ES-I3 (cell line): ENCODE results near the gene ADAMTS19.

Experiments used
- H3K36me3 ChIP-seq: 2 replicates; pipeline ENCODE4 v1.6.1; 2013; ENCODE audit warnings: mild to moderate bottlenecking, low read length, control low read depth, moderate library complexity; ENCODE audit not compliant: insufficient read depth
- H3K4me1 ChIP-seq: 2 replicates; pipeline ENCODE4 v1.6.1; 2013; ENCODE audit warnings: mild to moderate bottlenecking, control low read depth, low read length; ENCODE audit not compliant: insufficient read depth
- H3K9ac ChIP-seq: 2 replicates; pipeline ENCODE4 v1.6.1; 2013; ENCODE audit warnings: low read depth, mild to moderate bottlenecking, low read length, moderate library complexity
- H3K9me3 ChIP-seq: 2 replicates; pipeline ENCODE4 v1.6.1; 2013; ENCODE audit warnings: mild to moderate bottlenecking, low read length, moderate library complexity; ENCODE audit not compliant: control insufficient read depth, insufficient read depth

Gene ADAMTS19

GRCh38 chr5:129652349-129653056 is 192.4 kb downstream of the ADAMTS19 start:
- no peaks in the 10 kb centered on the region; the same call in 1 of the 2 replicates for H3K36me3 ChIP-seq
- H3K9ac ChIP-seq = no peak overlapping the region
- H3K9me3 ChIP-seq = no peaks in the 10 kb centered on the region
- H3K4me1 ChIP-seq = peaks cover 5% of the 10 kb centered on the region; the same call in 1 of the 2 replicates

DNA sequence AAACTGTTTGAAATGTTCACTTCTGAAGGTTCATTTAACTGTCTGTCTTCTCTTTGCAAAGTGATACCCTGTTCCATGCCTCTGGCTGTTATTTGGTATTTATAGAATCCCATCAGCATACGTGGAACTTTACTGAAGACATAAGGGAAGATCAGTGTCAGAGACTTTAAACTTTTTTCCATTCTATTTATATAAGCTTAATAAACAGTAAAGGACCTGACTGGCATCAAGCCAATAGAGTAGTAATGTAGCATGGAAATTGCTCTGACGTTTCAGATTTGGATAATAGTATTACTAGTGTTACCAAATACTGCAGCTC is 192.9 kb downstream of the ADAMTS19 start:
- Histone ChIP-seq H3K36me3 (no peaks in the 10 kb centered on the region; the same call in 1 of the 2 replicates), H3K9me3 (no peaks in the 10 kb centered on the region), H3K4me1 (peaks cover 5% of the 10 kb centered on the region; the same call in 1 of the 2 replicates), H3K9ac (no peak overlapping the region)

DNA sequence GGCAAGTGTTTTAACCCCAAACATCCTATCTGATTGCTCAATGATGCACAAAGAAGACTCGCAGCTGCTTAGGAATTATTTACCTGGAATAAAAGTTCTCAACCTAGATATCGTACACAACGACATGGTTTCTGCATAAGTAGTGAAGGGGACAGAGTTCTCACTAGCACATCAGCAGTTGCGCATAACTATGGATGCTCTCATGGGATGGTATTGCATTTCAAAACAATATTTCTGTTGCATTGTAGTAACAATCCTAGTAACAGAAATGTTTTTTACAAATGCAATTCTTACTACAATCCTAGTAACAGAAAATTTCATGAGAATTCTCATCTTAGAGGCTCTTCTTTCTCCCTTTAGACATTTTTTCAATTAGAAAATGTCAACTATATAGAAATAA is 193.3 kb downstream of the ADAMTS19 start:
- Histone ChIP-seq H3K4me1 (peaks cover 5% of the 10 kb centered on the region; the same call in 1 of the 2 replicates), H3K9me3 (no peaks in the 10 kb centered on the region), H3K36me3 (no peaks in the 10 kb centered on the region; the same call in 1 of the 2 replicates), H3K9ac (no peak overlapping the region)

DNA sequence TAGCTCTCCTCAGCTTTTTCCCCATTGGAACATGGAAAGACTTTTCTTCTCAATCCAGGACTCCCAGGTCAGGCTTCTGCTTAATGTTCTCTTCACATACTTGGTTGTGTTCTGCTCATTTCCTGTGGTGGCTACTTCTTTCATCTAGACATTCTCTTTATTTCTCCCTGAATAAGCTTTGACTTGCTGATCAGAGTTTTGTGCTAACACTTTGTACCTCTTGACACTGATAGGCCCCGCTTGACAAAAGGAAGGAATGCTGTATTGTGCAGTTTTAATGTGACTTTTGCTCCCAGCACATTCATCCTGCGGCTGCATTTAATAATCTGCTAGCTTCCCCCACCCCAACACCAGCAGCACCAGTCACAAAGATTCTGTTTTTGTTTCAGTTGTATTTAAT is 196.9 kb downstream of the ADAMTS19 start:
- Histone ChIP-seq H3K36me3 (no peaks in the 10 kb centered on the region), H3K9me3 (no peaks in the 10 kb centered on the region), H3K4me1 (peaks cover 5% of the 10 kb centered on the region; the same call in 1 of the 2 replicates), H3K9ac (no peak overlapping the region)

GRCh38 chr5:129658801-129659200 is 198.7 kb downstream of the ADAMTS19 start:
- Histone ChIP-seq H3K4me1 (peaks cover 5% of the 10 kb centered on the region; the same call in 1 of the 2 replicates), H3K9me3 (no peaks in the 10 kb centered on the region)

GRCh38 chr5:129661366-129662035 is 201.4 kb downstream of the ADAMTS19 start:
- Histone ChIP-seq H3K4me1 (peaks cover 3% of the 10 kb centered on the region; the same call in 1 of the 2 replicates), H3K9me3 (no peaks in the 10 kb centered on the region), H3K9ac (no peak overlapping the region), H3K36me3 (no peaks in the 10 kb centered on the region)

More at GRCh38 chr5:129658801-129659200, 198.7 kb downstream of the ADAMTS19 start:
- Histone ChIP-seq H3K9ac (no peak overlapping the region), H3K36me3 (no peaks in the 10 kb centered on the region)

GRCh38 chr5:129664336-129664937 is 204.3 kb downstream of the ADAMTS19 start:
- Histone ChIP-seq H3K36me3 (no peaks in the 10 kb centered on the region), H3K4me1 (no peaks in the 10 kb centered on the region), H3K9me3 (0 out of 2 replicates have a peak, but pooled peaks cover 2% of the 10 kb centered on the region), H3K9ac (no peak overlapping the region)

DNA sequence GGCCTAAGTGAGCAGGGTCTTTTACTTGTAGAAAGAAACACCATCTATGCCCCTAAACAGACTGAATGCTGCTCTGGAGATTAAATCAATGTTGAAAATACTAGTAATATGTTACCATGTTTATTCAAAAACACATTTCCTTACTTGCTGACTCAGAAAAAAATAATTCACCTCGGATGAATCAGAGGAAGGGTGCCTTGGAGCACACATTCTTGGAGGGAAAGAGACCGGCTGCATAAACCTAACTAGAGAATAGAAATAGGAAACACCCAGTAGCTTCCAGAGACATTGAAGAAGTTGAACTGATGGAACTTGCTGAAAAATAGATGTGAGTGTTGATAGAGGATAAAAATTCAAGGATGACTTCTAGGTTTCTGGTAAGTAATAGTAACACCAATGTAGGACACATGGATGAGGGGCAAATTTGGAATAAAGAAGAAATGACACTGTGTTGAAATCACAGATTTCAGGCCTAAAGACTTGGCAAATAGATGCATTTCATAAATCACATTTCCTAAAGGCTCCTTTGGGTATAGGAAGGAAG is 210.9 kb downstream of the ADAMTS19 start:
- H3K4me1 ChIP-seq = no peaks in the 10 kb centered on the region; the same call in 1 of the 2 replicates
- no peaks in the 10 kb centered on the region for H3K36me3 ChIP-seq
- H3K9me3 ChIP-seq = peaks cover 2% of the 10 kb centered on the region; the same call in 1 of the 2 replicates
- H3K9ac ChIP-seq = no peak overlapping the region

DNA sequence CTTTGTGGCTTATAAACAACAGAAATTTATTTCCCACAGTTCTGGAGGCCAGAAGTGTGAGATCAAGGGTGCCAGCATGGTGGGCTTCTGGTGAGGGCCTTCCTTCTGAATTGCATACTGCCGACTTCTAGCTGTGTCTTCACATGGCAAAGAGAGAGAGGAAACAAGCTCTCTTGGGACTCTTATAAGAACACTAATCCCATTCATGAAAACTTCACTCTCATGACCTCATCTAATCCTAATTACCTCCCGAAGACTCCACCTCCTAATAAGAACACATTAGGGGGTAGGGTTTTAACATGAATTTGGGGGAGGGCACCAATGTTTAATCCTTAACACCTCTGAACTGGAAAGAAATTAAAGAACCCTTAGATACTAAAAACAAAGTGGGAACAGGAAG is 211.9 kb downstream of the ADAMTS19 start:
- H3K36me3 ChIP-seq = no peaks in the 10 kb centered on the region
- peaks cover 2% of the 10 kb centered on the region; the same call in 1 of the 2 replicates for H3K9me3 ChIP-seq
- H3K9ac ChIP-seq = no peak overlapping the region
- no peaks in the 10 kb centered on the region; the same call in 1 of the 2 replicates for H3K4me1 ChIP-seq

DNA sequence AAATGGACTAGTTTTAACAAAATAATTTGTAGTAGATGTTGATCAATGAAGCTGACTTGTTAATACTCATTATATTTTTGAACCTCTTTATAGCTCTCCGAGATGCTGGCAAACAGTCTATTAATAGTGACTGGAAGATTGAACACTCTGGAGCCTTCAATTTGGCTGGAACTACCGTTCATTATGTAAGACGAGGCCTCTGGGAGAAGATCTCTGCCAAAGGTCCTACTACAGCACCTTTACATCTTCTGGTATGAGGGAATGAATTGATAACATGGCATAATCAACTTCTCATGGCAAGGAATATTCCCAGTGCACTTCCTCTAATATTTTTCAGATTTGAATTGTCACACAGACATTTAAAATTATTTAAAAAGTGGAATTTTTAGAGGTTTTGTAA is 219.6 kb downstream of the ADAMTS19 start:
- Histone ChIP-seq H3K9me3 (no peaks in the 10 kb centered on the region), H3K4me1 (no peaks in the 10 kb centered on the region), H3K36me3 (no peaks in the 10 kb centered on the region), H3K9ac (no peak overlapping the region)

- no peaks in the 10 kb centered on the region for H3K9me3 ChIP-seq
- H3K4me1 ChIP-seq = no peaks in the 10 kb centered on the region
- H3K36me3 ChIP-seq = no peaks in the 10 kb centered on the region
- no peak overlapping the region for H3K9ac ChIP-seq
Observed at GRCh38 chr5:129687941-129688340, 227.8 kb downstream of the ADAMTS19 start.

DNA sequence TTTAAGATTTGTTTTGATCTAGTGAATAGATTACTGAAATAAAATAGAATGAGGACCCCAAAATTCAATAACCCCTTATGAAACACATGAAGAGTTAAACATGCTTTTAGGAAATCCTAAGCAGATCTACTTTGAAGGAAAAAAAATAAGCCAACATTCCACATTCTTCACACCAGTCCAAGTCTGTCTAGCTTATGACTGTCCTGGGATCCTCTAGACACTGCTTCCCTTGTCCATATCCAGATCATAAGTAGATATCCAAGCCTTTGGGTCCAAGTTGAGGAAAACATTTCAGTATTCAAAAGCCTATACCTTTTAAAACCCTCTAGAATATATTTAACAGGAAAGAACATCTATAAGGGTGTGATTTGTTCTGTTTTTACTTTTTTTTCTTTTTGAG is 228.9 kb downstream of the ADAMTS19 start:
- Histone ChIP-seq H3K9ac (no peak overlapping the region), H3K9me3 (no peaks in the 10 kb centered on the region), H3K4me1 (no peaks in the 10 kb centered on the region), H3K36me3 (no peaks in the 10 kb centered on the region)

DNA sequence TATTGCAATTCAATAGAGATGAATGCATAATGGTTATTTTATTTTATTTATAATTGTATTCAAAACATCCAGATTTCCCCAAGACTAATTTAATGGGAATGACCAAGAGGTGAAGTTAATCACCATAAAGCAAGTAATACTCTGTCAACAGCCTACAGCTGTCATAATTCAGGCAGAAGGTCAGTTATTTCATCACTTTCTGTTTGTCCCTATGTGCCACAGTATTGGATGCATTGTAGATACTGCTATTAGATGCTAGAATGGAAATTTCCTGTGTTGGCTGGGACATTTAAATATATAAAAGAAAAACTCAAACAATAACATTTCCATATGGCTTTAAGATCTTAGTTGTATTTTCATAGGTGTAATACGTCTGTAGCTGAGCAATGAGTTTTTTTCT is 231.1 kb downstream of the ADAMTS19 start:
- Histone ChIP-seq H3K9ac (no peak overlapping the region), H3K9me3 (no peaks in the 10 kb centered on the region), H3K4me1 (no peaks in the 10 kb centered on the region), H3K36me3 (no peaks in the 10 kb centered on the region)

- no peaks in the 10 kb centered on the region for H3K4me1 ChIP-seq
- no peak overlapping the region for H3K9ac ChIP-seq
- H3K36me3 ChIP-seq = no peaks in the 10 kb centered on the region
- H3K9me3 ChIP-seq = no peaks in the 10 kb centered on the region
Observed at GRCh38 chr5:129696636-129697035, 236.5 kb downstream of the ADAMTS19 start.
